Transverse colon (tissue), 4 donors: Measurements from ENCODE around the gene FGFR2. TPM values are rescaled to one million over a fixed set of nuclear protein-coding genes. Genes with fewer than 3 reads are reported as not detected.

Source experiments
- DNase-seq: peaks from one replicate; pipeline ENCODE4 v3.0.0-alpha.2; 2019
- H3K27ac ChIP-seq, 4 donors: fragments of 200-600 bp; sonication (generic); 2 replicates each; pipeline ENCODE4 v1.5.1; 2016 to 2018; ENCODE audit warnings: inconsistent platforms in 4 of 4
- H3K27me3 ChIP-seq: fragments of 200-600 bp; sonication (generic); 2 replicates; pipeline ENCODE4 v1.5.1; 2017; ENCODE audit warnings: inconsistent platforms
- H3K36me3 ChIP-seq, 4 donors: fragments of 200-600 bp; sonication (generic); 2 replicates each; pipeline ENCODE4 v1.5.1; 2017 to 2019; ENCODE audit warnings: inconsistent platforms in 4 of 4
- H3K4me1 ChIP-seq, 4 donors: fragments of 200-600 bp; sonication (generic); 2 replicates each; pipeline ENCODE4 v1.5.1; 2017 to 2020; ENCODE audit warnings: inconsistent platforms in 4 of 4
- H3K4me3 ChIP-seq, 4 donors: fragments of 200-600 bp; sonication (generic); 1 replicate in 1 of 4; 2 replicates in 3 of 4; pipeline versions ENCODE4 v1.5.1 to v1.6.1; 2017 to 2019; ENCODE audit warnings: inconsistent platforms in 4 of 4
- H3K9me3 ChIP-seq, 2 donors: fragments of 200-600 bp; sonication (generic); 2 replicates each; pipeline ENCODE4 v1.5.1; 2017 to 2019; ENCODE audit warnings: inconsistent platforms in 2 of 2
- CTCF ChIP-seq, 5 experiments: fragments of 200-600 bp in 3 of 5; fragments of 450-650 bp in 2 of 5; sonication (generic) in 3 of 5; IDR thresholded peaks; 1 replicate in 2 of 5; 2 replicates in 3 of 5; pipeline ENCODE4 v1.5.1; 2016 to 2017; ENCODE audit warnings: antibody characterized with exemption in 5 of 5, inconsistent platforms in 3 of 5, mild to moderate bottlenecking in 2 of 5, moderate library complexity in 1 of 5
- EP300 ChIP-seq: sonication (generic); formaldehyde crosslinking; IDR thresholded peaks from one replicate; pipeline ENCODE4 v1.6.1; 2017; ENCODE audit warnings: antibody characterized with exemption, low read depth
- POLR2A ChIP-seq: fragments of 450-650 bp; IDR thresholded peaks from one replicate; pipeline ENCODE4 v1.6.1; 2016; ENCODE audit warnings: antibody characterized with exemption, mild to moderate bottlenecking, moderate library complexity
- POLR2AphosphoS5 ChIP-seq, 3 donors: sonication (generic); formaldehyde crosslinking; IDR thresholded peaks; one replicate each; pipeline ENCODE4 v1.6.1; 2016; ENCODE audit warnings: antibody characterized with exemption in 3 of 3
- WGBS, 2 donors: methylation state at CpG; one replicate each; pipeline ENCODE4 v1.1.5; 2018; ENCODE audit warnings: low coverage in 1 of 2; 5-methylcytosine and 5-hydroxymethylcytosine counted together
- in situ Hi-C, 4 donors: fragments of 200-750 bp; cut with MboI; loops; one replicate each; pipeline versions ENCODE4 v1.15.0 to v1.15.1; 2017; ENCODE audit warnings: low sequenced_read_pairs in 3 of 4, low pct_ligation_motif_present in 1 of 4, low pct_unique_long_range_greater_than_20kb in 1 of 4
- intact Hi-C: fragments of 100-400 bp; cut with DNase I; formaldehyde crosslinking; loops from one replicate; pipeline ENCODE4 v1.15.1; 2023; ENCODE audit warnings: low total_unique reads
- total RNA-seq, 4 donors: library from RNA; depleted of rRNA; stranded (reverse); fragments of >200 nt; gene quantifications; one replicate each; pipeline ENCODE4 v1.1.0, GENCODE V29; 2016

Gene FGFR2
- total RNA-seq, 4 donors from 2014 or later = 30.3 to 114 (median 87.9) TPM

GRCh38 chr10:121592155-121592890 is 5.9 kb downstream of the FGFR2 start:
- peaks cover 0 to 3% (median 0%) of the 10 kb centered on the region in 4 donors for H3K36me3 ChIP-seq
- H3K4me1 ChIP-seq = peaks cover 0 to 23% (median 2%) of the 10 kb centered on the region in 4 donors
- 80 to 100% methylated on average over 3 to 18 of the region's 18 CpGs for WGBS, 2 donors
- peak overlapping the region in 3 of 4 donors; percentile 30 to 94 (median 91) for H3K27ac ChIP-seq
- intact Hi-C loops = loop anchor here (10.0 kb wide), 2 partner anchors 68 to 298 kb away; no protein-coding TSS in a partner anchor
- no peak overlapping the region for H3K4me3 ChIP-seq
- no peaks in the 10 kb centered on the region for H3K9me3 ChIP-seq
- in situ Hi-C loops = no loop called here
- peaks cover 12% of the 10 kb centered on the region for H3K27me3 ChIP-seq
- DNase-seq = no peak
- TF ChIP-seq CTCF (IDR thresholded peaks at IDR 0.05) (peak in 3 of 5 experiments; percentile 4 to 24 (median 11)), EP300 (no peak), POLR2AphosphoS5 (IDR thresholded peaks at IDR 0.05) (no peak), POLR2A (no peak)

- Histone ChIP-seq H3K4me1 (peaks cover 0 to 20% (median 3%) of the 10 kb centered on the region in 4 donors), H3K9me3 (no peaks in the 10 kb centered on the region), H3K27ac (no peak overlapping the region), H3K27me3 (peaks cover 6% of the 10 kb centered on the region), H3K4me3 (no peak overlapping the region), H3K36me3 (peaks cover 0 to 3% (median 0%) of the 10 kb centered on the region in 4 donors)
- intact Hi-C loops (loop anchor here (10.0 kb wide), 2 partner anchors 66 to 296 kb away; no protein-coding TSS in a partner anchor), in situ Hi-C loops (no loop called here)
- no peak for DNase-seq
- WGBS, 2 donors = 43 to 82% methylated on average over 1 to 6 of the region's 6 CpGs
- TF ChIP-seq POLR2AphosphoS5 (IDR thresholded peaks at IDR 0.05) = no peak
- TF ChIP-seq EP300 = no peak
- no peak for TF ChIP-seq POLR2A
- no peak for TF ChIP-seq CTCF (IDR thresholded peaks at IDR 0.05)
Measured at GRCh38 chr10:121591186-121591585, 7.1 kb downstream of the FGFR2 start.

GRCh38 chr10:121590772-121591171 is 7.5 kb downstream of the FGFR2 start:
- Histone ChIP-seq H3K9me3 (no peaks in the 10 kb centered on the region), H3K27ac (no peak overlapping the region), H3K4me3 (no peak overlapping the region), H3K4me1 (peaks cover 0 to 20% (median 5%) of the 10 kb centered on the region in 4 donors), H3K36me3 (peaks cover 0 to 3% (median 0%) of the 10 kb centered on the region in 4 donors), H3K27me3 (peaks cover 2% of the 10 kb centered on the region)
- in situ Hi-C loops = no loop called here
- 80 to 90% methylated on average over 1 to 9 of the region's 9 CpGs for WGBS, 2 donors
- intact Hi-C loops = loop anchor here (10.0 kb wide), 2 partner anchors 66 to 296 kb away; no protein-coding TSS in a partner anchor
- no peak for DNase-seq
- TF ChIP-seq EP300 (no peak), CTCF (IDR thresholded peaks at IDR 0.05) (no peak)

GRCh38 chr10:121589553-121589952 is 8.7 kb downstream of the FGFR2 start:
- TF ChIP-seq POLR2A = no peak
- no peak for TF ChIP-seq EP300
- no peak for TF ChIP-seq POLR2AphosphoS5 (IDR thresholded peaks at IDR 0.05)
- no peak for TF ChIP-seq CTCF (IDR thresholded peaks at IDR 0.05)
- no peaks in the 10 kb centered on the region for H3K9me3 ChIP-seq
- intact Hi-C loops (no loop called here), in situ Hi-C loops (no loop called here)
- H3K4me3 ChIP-seq = no peak overlapping the region
- peaks cover 0 to 20% (median 5%) of the 10 kb centered on the region in 4 donors for H3K4me1 ChIP-seq
- no peak overlapping the region for H3K27ac ChIP-seq
- H3K27me3 ChIP-seq = no peaks in the 10 kb centered on the region
- peaks cover 0 to 3% (median 0%) of the 10 kb centered on the region in 4 donors for H3K36me3 ChIP-seq
- DNase-seq = no peak
- WGBS, 2 donors = 75 to 82% methylated on average over 3 of the region's 3 CpGs
